HG03139 (cell line): ENCODE data around the gene DNAH7.

Source experiments
- ATAC-seq: cut with Tn5 transposase; IDR thresholded peaks from one replicate; pipeline ENCODE4 v1.9.1; 2021; ENCODE audit not compliant: unreplicated experiment

DNAH7 gene

GRCh38 chr2:196079052-196079451 lies 10.4 kb upstream of the DNAH7 start:
- no peak for ATAC-seq

DNA sequence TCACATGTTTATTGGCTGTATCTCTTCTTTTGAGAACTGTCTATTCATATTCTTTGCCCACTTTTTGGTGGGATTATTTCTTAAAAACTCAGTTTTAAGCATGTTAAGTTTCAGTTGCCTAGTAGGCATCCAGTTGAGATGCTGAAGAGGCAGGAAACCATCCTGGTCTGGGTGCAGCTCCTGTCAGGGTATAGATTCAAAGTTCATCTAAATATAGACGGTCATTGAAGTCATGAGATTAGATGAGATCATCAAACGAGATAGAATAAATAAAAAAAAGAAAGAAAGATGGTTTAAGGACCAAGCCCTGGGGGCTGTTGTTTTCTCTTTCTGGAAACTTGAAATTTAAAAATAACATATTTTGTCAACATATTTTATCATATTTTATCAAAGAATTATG lies 9.2 kb upstream of the DNAH7 start:
- no peak for ATAC-seq

DNA sequence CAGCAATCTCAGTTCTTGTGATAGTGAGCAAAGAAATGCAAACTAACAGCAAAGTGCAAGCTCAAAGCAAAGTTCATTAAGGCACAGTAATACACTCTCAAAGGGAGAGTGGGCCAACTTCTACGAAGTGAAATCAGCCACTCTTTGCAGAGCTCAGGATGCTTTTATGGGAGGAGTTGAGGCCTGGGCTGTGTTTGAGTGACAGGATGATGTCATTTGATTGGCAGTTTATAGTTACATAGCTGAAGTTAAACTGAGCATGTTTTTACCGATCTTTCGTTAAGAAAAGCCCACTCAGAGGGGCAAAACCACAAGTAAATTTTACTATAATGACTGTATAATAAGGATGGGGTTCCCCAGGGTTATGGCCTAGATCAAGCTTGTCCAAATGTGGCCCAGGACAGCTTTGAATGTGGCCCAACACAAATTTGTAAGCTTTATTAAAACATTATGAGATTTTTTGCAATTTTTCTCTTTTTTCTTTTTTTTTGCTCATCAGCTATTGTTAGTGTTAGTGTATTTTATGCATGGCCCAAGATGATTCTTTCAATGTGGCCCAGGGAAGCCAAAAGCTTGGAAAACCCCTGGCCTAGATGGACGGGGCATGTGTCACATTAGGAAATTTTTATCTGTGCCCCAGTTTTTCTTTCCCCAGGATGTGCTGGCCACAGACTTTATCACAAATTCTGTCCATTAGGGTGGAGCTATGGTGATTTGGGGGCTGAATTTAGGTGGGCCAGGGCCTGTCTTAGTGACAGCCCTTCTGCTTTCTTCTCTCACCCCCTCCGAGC lies 8.3 kb upstream of the DNAH7 start:
- no peak for ATAC-seq

- ATAC-seq, result no peak
Measured at GRCh38 chr2:196075196-196075595, 6.6 kb upstream of the DNAH7 start.

GRCh38 chr2:196074631-196075030 lies 6.0 kb upstream of the DNAH7 start:
- ATAC-seq, result no peak

DNA sequence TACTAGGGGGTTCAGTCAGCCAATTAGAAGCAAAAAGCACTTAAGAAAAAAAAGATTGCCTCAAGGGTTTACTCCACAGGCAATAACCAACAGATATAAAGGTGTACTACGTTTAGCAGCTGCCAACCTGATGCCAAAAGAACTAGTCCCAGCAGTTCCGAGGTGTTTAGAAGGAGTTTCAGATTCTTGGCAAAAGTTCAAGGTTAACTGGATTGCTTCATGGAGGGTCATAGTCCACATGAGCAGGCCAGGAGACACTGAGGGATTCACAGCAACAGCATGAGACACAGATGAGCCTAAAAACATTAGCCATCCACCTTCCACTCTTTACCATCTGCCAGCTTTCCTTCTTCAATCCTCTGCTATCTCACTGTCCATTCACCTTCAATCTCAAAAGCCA lies 4.9 kb upstream of the DNAH7 start:
- ATAC-seq, result no peak

GRCh38 chr2:196067088-196067382 lies 1.6 kb downstream of the DNAH7 start:
- ATAC-seq, result no peak

DNA sequence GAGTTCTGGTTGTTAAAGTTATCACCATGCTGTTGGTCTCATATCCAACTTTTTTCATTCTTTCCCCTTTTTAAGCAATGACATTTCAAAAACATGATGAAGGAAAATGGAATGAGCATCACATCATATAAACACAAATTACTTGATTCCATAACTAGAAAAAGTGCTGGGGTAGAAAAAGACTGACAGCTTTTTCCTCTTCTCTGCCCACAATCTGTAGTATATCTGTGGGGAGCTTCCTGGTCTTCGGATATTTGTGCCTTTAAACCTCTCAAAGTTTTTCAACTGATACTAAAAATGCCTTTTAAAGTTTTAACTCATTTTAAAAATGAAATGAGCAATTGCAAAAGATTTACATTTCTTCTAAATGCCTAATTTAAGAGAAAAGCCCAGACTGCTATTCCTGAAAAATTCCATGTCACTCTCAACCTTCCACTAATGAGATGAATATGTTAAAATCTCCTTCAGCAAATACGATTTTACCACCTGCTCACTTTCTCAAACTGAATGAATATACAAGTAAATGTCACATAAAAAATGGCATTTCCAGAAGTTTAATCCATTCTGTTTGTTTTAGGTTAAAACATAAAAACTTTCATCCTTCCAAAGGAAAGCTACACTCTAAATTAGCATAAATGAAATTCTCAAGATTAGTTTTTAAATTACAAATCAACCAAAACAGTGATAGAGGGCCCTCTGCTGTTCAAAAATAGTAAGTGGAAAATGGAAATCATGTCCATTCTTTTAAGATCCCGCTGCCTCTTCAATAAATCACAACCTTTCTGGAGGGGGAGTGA lies 2.1 kb downstream of the DNAH7 start:
- ATAC-seq, result no peak

- no peak for ATAC-seq
Measured at GRCh38 chr2:196063773-196064172, 4.9 kb downstream of the DNAH7 start.

DNA sequence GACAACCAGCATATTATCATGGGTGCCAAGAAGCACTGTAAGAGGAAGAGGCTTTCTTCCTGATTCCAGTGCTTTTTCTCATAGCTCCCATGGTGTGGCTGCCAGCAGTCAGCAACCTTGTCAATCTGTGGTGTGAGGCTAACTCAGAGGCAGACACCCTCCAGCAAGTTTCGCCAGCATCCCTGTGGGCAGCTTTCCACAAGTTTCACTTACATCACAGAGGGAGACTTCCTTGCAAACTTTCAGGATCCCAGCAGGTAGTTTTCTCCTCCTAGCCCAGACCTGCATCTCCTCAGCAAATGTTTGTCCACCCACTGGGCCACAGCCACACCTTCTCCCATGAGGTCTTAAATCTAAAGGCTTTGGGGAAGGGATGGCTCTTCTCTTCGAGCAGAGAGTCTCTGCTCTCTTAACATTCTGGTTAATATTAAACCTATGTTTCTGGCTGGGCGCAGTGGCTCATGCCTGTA lies 9.1 kb downstream of the DNAH7 start:
- ATAC-seq, result no peak

DNA sequence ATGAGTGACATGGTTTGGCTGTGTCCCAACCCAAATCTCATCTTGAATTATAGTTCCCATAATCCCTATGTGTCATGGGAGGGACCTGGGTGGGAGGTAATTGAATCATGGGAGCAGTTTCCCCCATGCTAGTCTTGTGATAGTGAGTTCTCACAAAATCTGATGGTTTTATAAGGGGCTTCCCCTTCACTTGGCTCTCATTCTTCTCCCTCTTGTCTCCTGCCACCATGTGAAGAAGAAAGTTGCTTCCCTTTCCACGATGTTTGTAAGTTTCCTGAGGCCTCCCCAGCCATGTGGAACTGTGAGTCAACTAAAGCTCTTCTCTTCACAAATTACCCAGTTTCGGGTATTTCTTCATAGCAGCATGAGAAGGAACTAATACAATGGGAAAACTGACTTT lies 14.0 kb downstream of the DNAH7 start:
- ATAC-seq, result no peak

DNA sequence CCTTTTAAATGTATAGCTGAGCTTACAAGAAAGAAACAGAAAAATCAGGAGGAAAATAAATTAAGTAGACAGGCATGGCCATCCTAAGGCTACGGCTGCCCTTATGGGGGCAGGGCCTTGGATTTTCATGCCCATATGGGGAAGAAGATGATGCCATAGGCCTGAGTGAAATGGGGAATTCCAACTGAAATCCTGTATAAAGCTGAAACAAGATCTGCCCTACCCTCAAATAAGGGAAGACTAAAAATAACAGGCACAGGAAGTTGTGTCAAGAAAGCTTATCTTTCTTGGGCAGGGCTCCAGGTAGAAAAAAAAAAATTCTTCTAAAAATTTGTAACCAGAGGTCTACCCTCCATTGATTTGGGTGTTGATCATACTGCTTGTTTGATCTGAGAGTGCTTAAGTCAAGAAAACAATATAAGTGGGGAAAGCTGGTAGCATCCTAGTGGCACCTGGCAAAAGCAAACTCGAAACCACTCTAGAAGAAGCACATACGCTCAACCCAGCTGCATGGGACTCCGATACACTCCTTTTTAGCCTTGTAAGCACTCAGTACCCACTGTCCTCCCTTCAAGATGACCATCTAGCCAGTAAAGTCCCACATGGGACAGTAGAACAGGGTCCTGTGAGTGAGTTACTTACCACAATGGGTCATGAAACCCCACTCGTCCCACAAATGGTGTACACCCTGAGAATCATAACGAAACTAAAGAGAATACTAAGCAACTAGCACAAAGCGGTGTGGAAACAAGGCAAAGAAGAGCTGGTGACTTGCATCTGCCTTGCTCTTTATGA lies 22.3 kb downstream of the DNAH7 start:
- no peak for ATAC-seq

GRCh38 chr2:196041786-196042185 lies 26.9 kb downstream of the DNAH7 start:
- ATAC-seq, result no peak

GRCh38 chr2:196040218-196040617 lies 28.4 kb downstream of the DNAH7 start:
- no peak for ATAC-seq

GRCh38 chr2:196036442-196036841 lies 32.2 kb downstream of the DNAH7 start:
- no peak for ATAC-seq

DNA sequence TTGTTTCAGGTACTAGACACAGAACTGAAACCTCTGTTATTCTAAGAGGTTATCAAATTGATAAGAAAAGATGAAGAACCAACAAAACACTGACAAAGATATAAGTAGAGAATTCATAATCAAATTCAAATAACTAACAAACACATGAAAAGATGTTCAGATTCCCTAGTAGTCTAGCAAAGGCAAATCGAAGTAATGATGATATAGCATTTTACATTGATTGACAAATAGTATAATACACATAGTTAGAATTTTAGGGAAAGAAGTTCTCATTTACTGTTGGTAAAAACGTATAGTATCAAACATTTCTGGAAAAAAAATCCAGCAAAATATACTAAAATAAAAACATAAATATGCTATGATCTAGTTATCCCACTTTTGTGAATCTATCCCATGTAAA lies 50.6 kb downstream of the DNAH7 start:
- ATAC-seq, result no peak

- ATAC-seq, result no peak
Measured at GRCh38 chr2:196012314-196012713, 56.3 kb downstream of the DNAH7 start.

DNA sequence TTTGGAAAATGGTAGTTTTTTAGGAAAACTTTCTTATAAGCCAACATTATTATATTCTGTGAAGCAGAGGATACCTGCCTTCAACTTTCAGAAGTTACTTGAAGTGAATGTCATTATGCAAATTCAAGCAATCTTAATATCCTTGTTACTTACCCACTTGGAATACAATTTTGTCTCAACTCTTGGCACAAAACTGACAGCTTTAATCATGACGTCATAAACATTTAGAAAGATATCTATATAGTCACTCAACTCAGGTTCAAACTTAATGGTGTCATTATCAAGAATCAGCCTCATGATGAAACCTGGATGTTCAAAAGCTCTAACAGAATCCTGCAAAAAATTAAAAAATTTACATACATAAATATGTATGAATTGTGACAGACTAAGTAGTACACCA lies 68.1 kb downstream of the DNAH7 start:
- no peak for ATAC-seq

DNA sequence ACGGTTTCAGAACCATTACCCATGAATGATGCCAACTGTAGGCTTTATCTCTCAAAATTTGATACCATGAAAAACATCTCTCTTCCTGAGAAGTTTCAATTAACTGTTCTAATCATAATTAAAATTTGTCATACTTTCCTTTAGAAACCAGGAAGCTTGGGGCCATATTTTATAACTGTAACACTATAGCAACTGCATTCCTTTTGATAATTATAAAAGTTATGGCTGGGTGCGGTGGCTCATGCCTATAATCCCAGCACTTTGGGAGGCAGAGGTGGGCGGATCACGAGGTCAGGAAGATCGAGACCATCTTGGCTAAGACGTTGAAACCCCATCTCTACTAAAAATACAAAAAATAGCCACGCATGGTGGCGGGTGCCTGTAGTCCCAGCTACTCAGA lies 70.6 kb downstream of the DNAH7 start:
- ATAC-seq, result no peak

- ATAC-seq, result no peak
Measured at GRCh38 chr2:195995499-195995898, 73.1 kb downstream of the DNAH7 start.

DNA sequence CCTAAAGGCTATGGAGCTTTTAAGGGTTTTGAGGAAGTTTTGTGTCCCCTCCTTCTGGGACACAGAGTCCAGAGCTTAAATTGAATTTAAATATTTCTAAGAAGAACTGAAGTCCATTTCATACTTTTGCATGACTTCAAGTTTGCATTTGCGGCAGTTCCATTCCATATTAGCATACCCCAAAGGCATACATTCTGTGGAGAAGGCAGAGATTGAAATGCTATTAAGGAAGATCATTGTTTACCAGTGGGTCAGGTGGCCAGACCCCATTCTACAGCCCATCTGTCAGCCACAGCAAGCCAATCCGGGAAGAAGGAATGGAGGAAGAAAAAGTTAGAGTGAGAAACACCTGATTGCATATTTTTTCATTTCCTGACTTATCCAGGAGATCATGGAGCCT lies 75.0 kb downstream of the DNAH7 start:
- ATAC-seq, result no peak

DNA sequence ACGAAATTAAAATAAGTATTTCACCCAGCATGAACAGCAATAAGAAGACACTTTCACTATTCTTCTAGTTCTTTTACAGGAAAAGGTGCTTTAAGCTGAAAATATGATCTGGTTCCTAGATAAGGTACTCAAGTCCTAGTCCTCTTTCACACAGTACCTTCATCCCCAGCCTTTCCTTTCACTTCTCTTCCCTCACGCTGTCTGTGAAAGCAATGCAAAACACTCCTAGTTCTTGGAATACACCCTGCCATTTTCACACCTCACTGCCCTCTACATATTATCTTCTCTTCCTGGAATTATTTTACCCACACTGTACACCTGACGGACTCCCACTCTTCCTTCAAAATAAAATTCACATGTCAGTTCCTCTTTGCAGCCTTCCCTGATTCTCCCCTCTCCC lies 82.9 kb downstream of the DNAH7 start:
- no peak for ATAC-seq
